Measurements from ENCODE around the gene ZSWIM1.

- TF ChIP-seq TCF7L2 (IDR thresholded peaks at IDR 0.05; ENCODE audit: borderline replicate concordance, extremely low read depth, insufficient read depth, insufficient read length) (no peak), POLR2A (IDR thresholded peaks at IDR 0.05; ENCODE audit: borderline replicate concordance, extremely low read depth, insufficient read depth, insufficient read length) (no peak), RAD21 (IDR thresholded peaks at IDR 0.05; ENCODE audit: low read depth) (no peak), SRF (IDR thresholded peaks at IDR 0.05; ENCODE audit: low read depth) (no peak), CTCF (IDR thresholded peaks at IDR 0.05 in 2 of 3, conservative IDR thresholded peaks at IDR 0.05 in 1 of 3; ENCODE audit: borderline replicate concordance in 1 of 3, insufficient read depth in 1 of 3, low read depth in 2 of 3, low read length in 2 of 3) (no peak), EZH2phosphoT487 (IDR thresholded peaks at IDR 0.05; ENCODE audit: borderline replicate concordance) (no peak), ZNF274 (IDR thresholded peaks at IDR 0.05; ENCODE audit: low read depth, low read length) (no peak)
Measured at GRCh38 chr20:45848421-45848820, 32.6 kb upstream of the ZSWIM1 start.

Data from HCT116 (cell line).